GM12878 (cell line): ENCODE measurements around the gene ADCY6. TPM values are rescaled to one million over a fixed set of nuclear protein-coding genes. Genes with fewer than 3 reads are reported as not detected.

Experiments
- ATAC-seq: fragments of 200-7000 bp; cut with Tn5 transposase; 3 replicates; pipeline ENCODE4 v1.9.1; 2020; ENCODE audit warnings: mild to moderate bottlenecking, moderate library complexity
- BruUV-seq: library from RNA; stranded (reverse); fragments of 400-500 nt; replicated peaks from 2 replicates; lab custom pipeline; 2021; lab: Mats Ljungman, UMichigan
- CTCF ChIA-PET: fragments of 300-600 bp; sonication (Branson Sonifier 250); formaldehyde crosslinking; extraction: SDS; loops from one replicate; lab custom pipeline; 2021; ENCODE audit warnings: inconsistent platforms; lab: Yijun Ruan, JAX
- POLR2A ChIA-PET: fragments of 350-600 bp; formaldehyde crosslinking; extraction: SDS; loops from one replicate; lab custom pipeline; 2021; ENCODE audit warnings: inconsistent platforms; lab: Charles Lee
- RAD21 ChIA-PET: fragments of 300-600 bp; sonication (Branson Sonifier 250); formaldehyde crosslinking; loops from one replicate; lab custom pipeline; 2023; ENCODE audit warnings: antibody characterized with exemption; ENCODE audit not compliant: unreplicated experiment; lab: Charles Lee
- SMC1A ChIA-PET: fragments of 300-600 bp; sonication (Branson Sonifier 250); formaldehyde crosslinking; loops from one replicate; lab custom pipeline; 2023; ENCODE audit not compliant: unreplicated experiment, uncharacterized antibody; lab: Charles Lee
- DNase-seq: peaks from one replicate; pipeline ENCODE4 v3.0.0-alpha.2; 2011; ENCODE audit warnings: low read depth, low spot score
- FAIRE-seq: peaks from 3 replicates; lab custom pipeline; 2011; peaks lifted over from hg19 to GRCh38; lab: Jason Lieb, UNC
- H2AFZ ChIP-seq: 2 replicates; pipeline ENCODE4 v1.6.0; 2011; ENCODE audit warnings: low read depth, low read length, control low read depth; ENCODE audit not compliant: control insufficient read depth
- H3K27ac ChIP-seq: 2 replicates; pipeline ENCODE4 v1.5.1; 2011; ENCODE audit warnings: control low read depth; ENCODE audit not compliant: control insufficient read depth, insufficient read depth
- H3K27me3 ChIP-seq, 2 experiments: replicated peaks in 1 of 2; 2 replicates each; pipeline versions ENCODE4 v1.6.0 to v1.6.1; 2011; ENCODE audit warnings: low read length in 1 of 2; ENCODE audit not compliant: control insufficient read depth in 2 of 2, insufficient read depth in 2 of 2
- H3K36me3 ChIP-seq, 2 experiments: 2 replicates each; pipeline ENCODE4 v1.5.1; 2011; ENCODE audit warnings: low read length in 1 of 2; ENCODE audit not compliant: control insufficient read depth in 2 of 2, insufficient read depth in 2 of 2
- H3K4me1 ChIP-seq: 2 replicates; pipeline ENCODE4 v1.6.1; 2011; ENCODE audit warnings: mild to moderate bottlenecking, low read length, moderate library complexity, mixed read lengths; ENCODE audit not compliant: control insufficient read depth, insufficient read depth
- H3K4me2 ChIP-seq: 2 replicates; pipeline ENCODE4 v1.6.0; 2011; ENCODE audit warnings: control low read depth; ENCODE audit not compliant: control insufficient read depth, insufficient read depth
- H3K4me3 ChIP-seq: fragments of 200-600 bp; sonication (generic); 2 replicates; pipeline ENCODE4 v1.5.1; 2016
- H3K79me2 ChIP-seq: 2 replicates; pipeline ENCODE4 v1.6.0; 2011; ENCODE audit warnings: low read length; ENCODE audit not compliant: control insufficient read depth, insufficient read depth
- H3K9ac ChIP-seq: 2 replicates; pipeline ENCODE4 v1.8.0; 2011; ENCODE audit warnings: low read length, control low read depth, mixed read lengths; ENCODE audit not compliant: control insufficient read depth, insufficient read depth
- H3K9me3 ChIP-seq: replicated peaks from 3 replicates; pipeline ENCODE4 v1.5.1; 2011; ENCODE audit warnings: mild to moderate bottlenecking, low read length; ENCODE audit not compliant: control insufficient read depth, insufficient read depth
- H4K20me1 ChIP-seq: 2 replicates; pipeline ENCODE4 v1.6.0; 2011; ENCODE audit not compliant: control insufficient read depth, insufficient read depth
- CHD1 ChIP-seq: IDR thresholded peaks from 2 replicates; pipeline ENCODE4 v1.6.1; 2012; ENCODE audit warnings: low read depth, low read length, improper control_type of control experiment
- IRF3 ChIP-seq: fragments of 450-650 bp; IDR thresholded peaks from 2 replicates; pipeline ENCODE4 v1.6.1; 2014; ENCODE audit warnings: mild to moderate bottlenecking
- NFIC ChIP-seq: IDR thresholded peaks from 2 replicates; pipeline ENCODE4 v1.6.1; 2012; ENCODE audit warnings: low read depth, mild to moderate bottlenecking, inconsistent platforms, low read length, moderate library complexity
- NFXL1 ChIP-seq: fragments of 450-650 bp; IDR thresholded peaks from 2 replicates; pipeline ENCODE4 v1.6.1; 2017; ENCODE audit warnings: antibody characterized with exemption, mild to moderate bottlenecking, borderline replicate concordance
- RFX5 ChIP-seq: IDR thresholded peaks from 2 replicates; pipeline ENCODE4 v1.6.1; 2011; ENCODE audit warnings: low read depth, low read length, improper control_type of control experiment
- TBL1XR1 ChIP-seq: IDR thresholded peaks from 2 replicates; pipeline ENCODE4 v1.6.1; 2012; ENCODE audit warnings: low read depth, low read length, improper control_type of control experiment
- YY1 ChIP-seq: IDR thresholded peaks from 2 replicates; pipeline ENCODE4 v1.6.1; 2011; ENCODE audit warnings: low read depth, mild to moderate bottlenecking, low read length
- WGBS: methylation state at CpG from one replicate; pipeline ENCODE4 v1.1.6; 2016; ENCODE audit warnings: low lambda C conversion rate; ENCODE audit not compliant: insufficient replicate concordance, insufficient coverage; ENCODE audit errors: missing lambda C conversion rate; 5-methylcytosine and 5-hydroxymethylcytosine counted together
- in situ Hi-C: fragments of 300-500 bp; cut with MboI; formaldehyde crosslinking; loops from 9 replicates; pipeline ENCODE4 v1.14.3; 2018; ENCODE audit warnings: mixed read lengths
- intact Hi-C: fragments of 100-400 bp; cut with micrococcal nuclease; formaldehyde crosslinking; loops from one replicate; pipeline ENCODE4 v1.14.2; 2022; ENCODE audit not compliant: unreplicated experiment
- polyA plus RNA-seq, 11 experiments: library from polyadenylated mRNA; depleted of rRNA in 4 of 11; unstranded in 6 of 11; stranded (reverse) in 5 of 11; fragments of >200 nt; fragmentation: Nextera tagmentation in 4 of 11; fragmentation: Illumina TruSeq in 1 of 11; extraction: Ambion mirVana in 4 of 11; extraction: Trizol in 1 of 11; gene quantifications; 1 replicate in 1 of 11; 2 replicates in 10 of 11; pipeline versions ENCODE4 v1.2.1 to v1.2.3, GENCODE V29; 2011 to 2016; ENCODE audit warnings: inconsistent platforms in 2 of 11, missing spikeins in 2 of 11, low read depth in 1 of 11
- total RNA-seq, 4 experiments: library from RNA; depleted of rRNA in 3 of 4; stranded (reverse); fragments of >200 nt in 3 of 4; fragmentation: Illumina TruSeq in 1 of 4; extraction: Trizol in 1 of 4; gene quantifications; 2 replicates each; pipeline versions ENCODE4 v1.2.1 to v1.2.3, GENCODE V29; 2013 to 2021

Gene ADCY6
- total and polyA plus RNA-seq, 10 of the 15 experiments (the other 5 are each of a cell fraction or from before 2014, with no cell fraction given) = 0.03 to 2.0 (median 0.14) TPM; not detected in 1

- TF ChIP-seq RFX5 (no peak), YY1 (no peak), CHD1 (no peak)
These were observed 33.8 kb upstream of the ADCY6 start (continued) for GRCh38 chr12:48822711-48823110.

GRCh38 chr12:48822139-48822538 lies 33.2 kb upstream of the ADCY6 start:
- Histone ChIP-seq H3K4me2 (no peak overlapping the region), H3K4me3 (no peak overlapping the region), H3K79me2 (no peaks in the 10 kb centered on the region), H3K9ac (no peak overlapping the region), H2AFZ (no peak overlapping the region), H3K9me3 (no peaks in the 10 kb centered on the region), H3K27ac (no peak overlapping the region), H3K36me3 (no peaks in the 10 kb centered on the region), H3K27me3 (peaks cover 2 to 3% of the 10 kb centered on the region in 2 experiments; a peak in 3 of 4 replicates), H4K20me1 (no peaks in the 10 kb centered on the region), H3K4me1 (peaks cover 4% of the 10 kb centered on the region; the same call in 1 of the 2 replicates)
- no peak for DNase-seq
- ChIA-PET CTCF (interaction anchor here (1.8 to 4.2 kb wide), 2 partner anchors 7 to 31 kb away, joined by 6 to 26 read pairs; no protein-coding TSS in a partner anchor), POLR2A (no interaction called here), RAD21 (interaction anchor here (0.5 kb wide), 1 partner anchor 76 kb away, joined by 3 read pairs; no protein-coding TSS in a partner anchor), SMC1A (interaction anchor here (0.8 kb wide), 1 partner anchor 30 kb away, joined by 3 read pairs; the partner anchor contains the start of gene DDX23)
- no TSS peak for BruUV-seq
- 14% methylated on average over 5 of the region's 5 CpGs for WGBS
- in situ Hi-C loops = no loop called here
- intact Hi-C loops = no loop called here
- ATAC-seq = no peak
- FAIRE-seq = no peak
- no peak for TF ChIP-seq NFXL1
- no peak for TF ChIP-seq TBL1XR1
- no peak for TF ChIP-seq NFIC
- TF ChIP-seq IRF3 = no peak
